ENCODE results near the gene WT1. TPM values are rescaled to one million over a fixed set of nuclear protein-coding genes. Genes with fewer than 3 reads are reported as not detected.

Gene WT1
- polyA plus RNA-seq, 1 donor: not detected

DNA sequence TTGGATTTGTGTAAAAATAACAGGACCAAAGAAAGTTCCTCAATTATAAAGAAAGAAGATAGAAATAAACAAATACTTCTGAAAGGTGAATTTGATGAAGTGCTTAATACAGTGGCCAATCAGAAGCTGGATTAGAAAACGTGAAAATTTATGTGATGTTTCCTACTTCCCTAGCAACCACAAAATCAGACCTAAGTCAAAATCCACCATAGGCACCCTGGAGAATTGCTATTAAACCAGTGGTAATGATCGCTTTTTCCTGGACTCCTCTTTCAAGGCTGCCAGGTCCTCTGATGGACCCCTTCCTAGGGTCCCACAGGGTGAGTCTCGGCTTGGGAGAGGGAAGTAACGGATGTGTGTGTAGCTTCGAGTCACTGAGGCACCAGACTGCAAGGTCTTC is 9.6 kb downstream of the WT1 start:
- DNase-seq (ENCODE audit: low read depth): no peak

DNA sequence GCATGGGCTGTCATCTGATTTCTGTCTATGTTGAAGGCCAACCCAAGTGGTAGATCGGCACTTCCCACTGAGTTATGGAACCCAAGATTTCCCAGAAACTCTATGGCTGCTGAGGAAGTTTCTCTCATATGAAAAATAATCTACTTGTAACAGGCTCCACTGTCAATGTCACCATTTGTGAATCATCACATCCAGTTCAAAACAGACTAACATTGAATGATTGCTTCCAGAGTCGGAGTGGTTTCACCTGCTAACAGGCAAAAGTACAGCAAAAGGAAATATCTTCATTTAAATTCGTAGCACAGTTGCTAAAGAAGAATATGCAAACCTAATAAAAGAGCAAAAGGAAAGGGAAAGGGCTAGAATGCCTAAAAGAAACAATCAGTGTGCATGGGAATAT is 12.8 kb downstream of the WT1 start:
- DNase-seq (ENCODE audit: low read depth): no peak

DNA sequence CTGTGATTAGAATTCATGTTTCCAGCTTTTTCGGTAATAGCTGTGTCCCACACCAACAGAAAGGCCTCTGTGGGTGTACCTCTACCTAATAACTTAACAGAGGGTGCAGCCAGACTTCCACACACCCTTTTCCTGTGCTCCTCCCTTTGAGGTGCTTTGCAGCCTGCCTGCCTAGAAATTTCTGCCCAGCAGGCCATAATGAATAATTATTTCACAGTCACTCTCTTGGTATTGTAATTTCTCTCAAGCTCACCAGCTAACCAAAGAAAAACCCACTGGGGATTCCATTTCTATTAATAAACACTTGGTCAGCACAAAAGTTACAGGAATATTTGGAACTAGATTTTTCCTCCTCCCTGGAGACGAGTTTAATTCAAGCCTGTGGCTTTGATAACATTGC is 13.3 kb downstream of the WT1 start:
- no peak for DNase-seq (ENCODE audit: low read depth)

DNA sequence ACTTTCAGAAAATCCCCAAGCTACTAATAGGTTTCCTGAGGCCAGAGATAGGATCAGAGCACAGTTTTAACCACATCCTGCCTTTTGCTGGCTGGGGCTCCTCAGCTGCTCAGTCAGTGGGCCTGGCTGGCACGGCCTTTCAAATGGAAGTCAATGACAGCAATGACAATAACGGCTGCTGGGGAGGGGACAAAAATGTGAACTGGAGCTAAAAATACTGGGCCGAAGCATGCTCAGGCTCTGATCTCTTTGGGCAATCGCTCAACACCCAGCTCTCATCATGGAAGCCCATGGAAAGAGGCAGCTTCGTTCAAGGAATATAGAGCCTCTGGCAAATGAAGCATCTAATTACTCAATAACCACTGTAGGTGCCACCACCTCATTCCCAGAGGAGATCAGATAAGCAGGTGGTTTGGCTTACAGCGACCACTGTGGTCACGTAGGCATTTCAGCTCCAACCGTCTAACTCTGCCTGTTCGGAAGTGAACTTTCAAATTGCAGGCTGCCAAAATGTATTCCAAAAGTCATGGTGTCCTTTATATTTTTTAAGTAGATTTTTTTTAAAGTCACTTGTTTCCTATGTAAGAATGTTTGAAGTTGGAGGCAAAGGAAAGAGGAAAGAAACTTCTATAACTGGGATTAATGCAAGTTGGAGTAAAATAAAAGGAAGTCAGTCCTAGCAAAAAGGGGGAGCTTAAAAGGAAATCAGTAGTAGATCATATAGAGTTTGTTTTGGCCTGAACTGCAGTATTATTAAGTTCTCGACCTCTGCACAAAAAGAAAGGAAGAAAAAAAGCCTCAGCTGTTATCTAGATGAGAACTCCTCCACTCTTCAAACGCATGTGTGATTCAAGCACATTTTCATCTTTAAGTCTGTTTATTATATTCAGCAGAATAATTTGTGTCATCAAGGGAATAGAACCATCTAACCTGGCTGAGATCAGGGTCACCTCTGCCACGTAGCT is 14.1 kb downstream of the WT1 start:
- no peak for DNase-seq (ENCODE audit: low read depth)

DNA sequence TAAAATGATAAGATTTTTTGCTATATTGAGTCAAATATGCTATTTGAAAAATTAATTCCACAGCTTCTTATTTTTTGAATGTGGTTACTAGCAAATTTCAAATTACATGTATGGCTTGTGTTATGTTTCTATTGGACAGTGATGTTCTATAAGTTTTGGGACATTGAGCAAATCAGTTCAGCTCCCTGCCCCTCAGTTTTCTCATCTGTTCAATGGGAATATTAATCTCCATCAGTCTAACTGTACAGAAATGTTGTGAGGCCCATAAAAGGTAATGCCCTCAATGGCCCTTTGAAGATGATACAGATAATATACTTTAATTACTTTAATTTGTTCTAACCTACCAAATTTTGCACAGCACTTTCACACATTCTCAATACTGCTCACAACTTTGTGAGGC is 15.2 kb downstream of the WT1 start:
- DNase-seq (ENCODE audit: low read depth): no peak

DNA sequence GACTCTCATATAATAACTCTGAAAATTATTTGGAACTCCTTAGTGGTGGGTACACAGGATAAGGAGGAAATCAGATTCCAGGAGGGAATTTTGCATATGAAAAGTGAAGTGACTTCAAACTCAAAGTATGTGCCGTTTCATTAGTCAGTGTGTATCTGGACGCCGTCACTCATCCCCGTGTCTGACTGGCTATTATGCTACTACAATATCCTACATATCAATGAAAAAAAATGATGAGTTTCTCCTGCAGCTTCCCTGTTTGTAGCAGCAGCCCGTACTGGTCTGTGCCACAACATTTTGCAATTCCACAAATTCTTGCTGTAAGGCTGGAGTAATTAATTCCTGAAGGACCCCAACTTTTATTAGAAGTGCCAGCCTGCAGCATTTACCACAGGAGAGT is 16.5 kb downstream of the WT1 start:
- DNase-seq (ENCODE audit: low read depth): no peak

DNA sequence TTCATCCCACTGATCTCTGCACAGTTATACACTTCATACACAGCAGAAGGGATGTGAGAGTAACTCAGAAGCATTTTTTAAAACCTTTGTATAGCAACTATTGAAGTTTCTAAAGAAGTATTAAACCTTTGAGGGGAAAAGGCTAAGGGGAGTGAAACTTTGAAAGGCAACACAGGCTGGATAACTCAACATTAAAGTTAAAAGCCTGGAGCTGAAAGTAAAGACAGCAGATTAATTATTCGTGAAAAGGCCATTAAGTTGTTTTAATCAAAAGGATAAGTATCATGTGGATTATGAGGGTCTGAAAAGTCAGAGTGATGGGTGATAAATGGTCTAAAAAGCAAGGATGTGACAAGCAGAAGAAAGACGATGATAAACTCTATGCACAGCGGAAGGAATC is 17.5 kb downstream of the WT1 start:
- DNase-seq (ENCODE audit: low read depth): no peak

DNA sequence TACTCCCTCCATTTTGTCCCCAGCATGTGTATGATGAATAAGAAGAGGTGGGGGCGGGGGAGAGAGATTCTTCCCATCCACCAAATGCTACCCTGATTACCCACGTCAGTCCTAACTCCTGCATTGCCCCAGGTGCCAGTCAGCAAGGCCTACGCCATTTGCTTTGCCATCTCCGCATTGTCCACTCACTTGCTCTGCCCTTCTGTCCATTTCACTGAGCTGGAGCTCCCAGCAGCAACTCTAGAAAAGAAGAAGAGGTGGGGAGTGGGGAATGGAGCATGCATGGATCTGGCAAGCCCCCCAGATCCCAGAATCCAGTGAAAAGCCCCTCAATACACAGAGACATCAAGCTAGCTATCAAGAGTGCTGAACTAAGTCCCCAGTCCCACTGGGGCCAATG is 19.0 kb downstream of the WT1 start:
- no peak for DNase-seq (ENCODE audit: low read depth)

DNA sequence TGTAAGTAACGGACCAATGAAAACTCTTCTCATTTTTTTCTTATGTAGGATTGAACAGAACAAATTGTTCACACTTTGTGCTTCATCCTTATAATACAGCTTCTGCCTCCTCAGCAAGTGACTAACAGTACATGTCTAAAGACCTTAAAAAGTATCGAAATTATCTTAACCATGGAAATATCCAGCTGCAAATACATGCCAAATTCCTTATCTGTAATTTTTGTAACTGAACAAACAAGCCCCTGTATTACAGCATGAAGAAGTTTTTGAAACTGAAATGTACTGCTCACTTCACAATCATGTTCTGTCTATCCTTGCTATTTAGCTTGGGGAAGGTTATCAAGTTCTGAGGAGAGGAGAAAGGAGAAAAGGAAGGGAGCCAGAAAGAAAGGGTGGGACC is 20.4 kb downstream of the WT1 start:
- no peak for DNase-seq (ENCODE audit: low read depth)

DNA sequence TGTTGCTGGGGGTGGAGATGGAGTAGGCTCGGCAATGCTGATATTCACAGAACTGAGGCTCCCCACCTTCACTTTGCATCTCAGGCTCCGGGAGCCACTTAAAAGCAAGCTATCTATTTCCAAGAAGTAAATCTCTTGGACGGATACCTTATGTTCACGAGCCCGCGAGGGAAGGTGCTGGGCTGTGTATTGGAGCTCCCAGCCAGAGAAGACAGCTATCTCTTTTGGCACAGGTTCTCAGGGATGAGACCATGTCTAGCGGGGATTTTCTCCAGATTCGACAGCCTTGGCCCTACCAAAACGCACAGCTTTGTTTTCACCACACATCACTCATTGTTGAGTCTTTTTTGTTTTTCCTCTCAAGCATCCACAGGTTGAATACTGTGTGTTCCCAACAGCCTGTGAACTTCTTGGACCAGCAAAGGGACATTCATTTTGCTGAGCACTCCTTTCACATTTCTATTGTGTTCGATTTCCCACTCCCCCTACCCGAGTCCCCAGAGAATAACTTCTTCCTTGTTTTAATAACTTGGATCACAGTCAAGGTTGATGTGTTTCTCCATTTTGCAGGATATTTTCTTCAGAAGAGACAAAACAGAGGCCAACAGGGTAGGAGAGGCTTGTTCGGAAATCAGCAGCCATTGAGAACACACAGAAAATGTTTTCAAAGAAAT is 23.3 kb downstream of the WT1 start:
- DNase-seq (ENCODE audit: low read depth): no peak

DNA sequence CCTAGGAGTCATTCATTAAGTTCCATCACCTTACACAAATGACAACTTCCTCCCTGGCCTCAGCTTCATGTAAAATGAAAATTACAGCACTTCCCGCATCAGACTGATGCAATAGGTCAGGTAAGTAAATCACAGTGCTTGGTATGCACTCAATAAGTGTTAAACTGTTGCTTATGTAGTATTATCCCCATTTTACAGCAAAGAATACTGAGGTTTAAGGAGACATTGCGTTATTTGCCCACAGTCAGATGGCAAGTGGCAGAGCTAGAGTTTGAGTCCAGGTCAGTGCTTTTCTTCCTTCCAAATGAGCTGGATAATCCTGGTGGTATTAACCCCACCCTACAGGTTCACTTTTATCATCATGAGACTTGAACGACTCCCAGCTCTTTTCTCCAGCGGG is 29.7 kb downstream of the WT1 start:
- DNase-seq (ENCODE audit: low read depth): no peak

DNA sequence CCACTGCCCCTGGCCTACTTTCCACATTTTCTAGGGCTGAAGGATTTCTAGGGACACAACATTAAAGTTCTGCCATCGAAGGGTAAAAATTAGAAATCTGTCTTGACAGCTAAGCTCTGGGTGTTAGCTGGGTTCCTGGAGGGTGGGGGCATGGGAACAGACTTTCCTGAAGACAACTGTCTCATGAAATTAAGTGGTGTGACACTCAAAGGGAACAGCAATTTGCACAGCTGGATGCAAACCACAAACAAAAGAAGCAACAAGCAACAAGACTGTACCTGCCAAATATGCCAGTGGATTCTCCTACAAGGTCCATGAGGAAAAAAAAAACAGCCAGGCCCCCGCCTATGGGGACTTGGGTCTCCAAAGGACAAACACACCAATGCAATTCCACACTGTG is 32.5 kb downstream of the WT1 start:
- DNase-seq (ENCODE audit: low read depth): no peak

DNA sequence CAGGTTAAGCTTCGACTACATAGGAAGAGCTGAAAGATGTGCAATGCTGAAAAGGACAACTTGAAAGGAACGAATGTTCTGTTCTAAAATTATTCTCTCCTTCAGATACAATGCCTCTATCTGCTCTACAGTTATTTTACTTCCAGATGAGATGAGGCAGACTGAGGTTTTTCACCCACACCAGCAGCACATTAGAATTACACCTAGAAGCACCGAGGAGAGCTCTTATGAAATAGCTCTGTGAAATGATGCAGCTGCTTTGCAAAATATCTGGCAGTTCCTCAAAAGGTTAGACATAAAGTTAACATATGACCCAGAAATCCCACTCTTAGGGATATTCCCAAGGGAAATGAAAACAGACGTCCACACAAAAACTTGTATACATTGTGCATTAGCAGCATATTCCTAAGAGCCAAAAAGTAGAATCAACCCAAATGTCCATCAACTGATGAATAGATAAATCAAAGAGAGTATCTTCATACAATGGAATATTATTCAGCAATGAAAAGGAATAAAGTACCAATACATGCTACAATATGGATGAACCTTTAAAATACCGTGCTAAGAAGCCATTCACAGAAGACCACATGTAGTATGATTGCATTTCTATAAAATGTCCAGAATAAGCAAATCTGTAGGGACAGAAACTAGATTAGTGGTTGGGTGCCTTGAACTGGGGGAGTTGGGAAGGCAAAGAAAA is 34.5 kb downstream of the WT1 start:
- DNase-seq (ENCODE audit: low read depth): no peak

DNA sequence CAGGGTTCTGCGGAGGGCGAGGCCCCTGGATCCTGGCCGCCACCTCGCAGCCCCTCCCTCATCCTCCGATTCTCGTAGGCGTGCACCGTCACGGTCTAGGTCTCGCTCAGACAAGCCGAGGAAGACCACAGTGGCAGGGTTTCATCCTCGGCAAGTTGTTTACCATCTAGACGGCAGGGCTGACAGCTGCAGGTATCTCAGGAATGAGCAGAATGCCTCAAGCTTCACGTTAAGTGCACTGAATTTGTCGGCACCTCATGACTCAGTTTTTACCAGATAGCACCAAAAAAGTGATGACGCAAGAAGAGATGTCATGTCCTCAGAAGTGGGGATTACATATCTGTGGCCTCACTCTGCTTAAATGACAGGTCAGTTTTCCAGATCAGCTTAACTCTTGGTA is 35.1 kb downstream of the WT1 start:
- DNase-seq (ENCODE audit: low read depth): no peak

DNA sequence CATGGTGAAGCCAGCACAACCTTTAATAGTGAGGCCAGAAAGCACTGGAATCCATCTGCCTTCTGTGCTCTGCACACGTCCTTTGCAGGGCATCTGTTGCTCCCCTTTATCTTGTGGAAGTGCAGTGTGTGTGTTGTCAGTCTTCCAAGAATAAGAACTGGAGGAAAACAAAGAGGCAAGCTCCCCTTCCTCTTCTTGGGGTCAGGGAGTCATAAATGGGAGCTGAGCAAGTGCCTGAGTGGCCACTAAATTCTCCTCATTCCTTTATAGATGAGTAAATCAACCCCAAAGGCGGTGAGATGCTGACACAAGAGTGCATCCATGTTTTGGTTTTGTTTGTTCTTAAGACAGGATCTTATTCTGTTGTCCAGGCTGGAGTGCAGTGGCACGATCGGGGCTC is 38.3 kb downstream of the WT1 start:
- no peak for DNase-seq (ENCODE audit: low read depth)

DNA sequence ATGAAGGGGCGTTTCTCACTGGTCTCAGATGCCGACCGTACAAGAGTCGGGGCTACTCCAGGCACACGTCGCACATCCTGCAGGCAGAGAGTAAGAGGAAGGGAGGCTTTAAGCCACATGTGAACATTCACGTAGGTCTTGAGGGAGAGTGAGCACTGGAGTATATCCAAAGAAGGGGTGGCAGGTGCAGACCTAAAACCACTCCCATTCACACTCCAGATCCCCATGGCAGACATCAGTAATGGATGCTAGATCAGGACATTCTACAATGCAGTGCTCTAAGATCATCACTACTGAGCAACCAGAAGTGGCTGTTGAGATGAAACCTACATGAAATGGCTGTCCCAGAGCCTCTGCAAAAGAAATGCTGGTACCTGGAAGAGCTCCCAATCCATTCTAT is 39.0 kb downstream of the WT1 start:
- no peak for DNase-seq (ENCODE audit: low read depth)

DNA sequence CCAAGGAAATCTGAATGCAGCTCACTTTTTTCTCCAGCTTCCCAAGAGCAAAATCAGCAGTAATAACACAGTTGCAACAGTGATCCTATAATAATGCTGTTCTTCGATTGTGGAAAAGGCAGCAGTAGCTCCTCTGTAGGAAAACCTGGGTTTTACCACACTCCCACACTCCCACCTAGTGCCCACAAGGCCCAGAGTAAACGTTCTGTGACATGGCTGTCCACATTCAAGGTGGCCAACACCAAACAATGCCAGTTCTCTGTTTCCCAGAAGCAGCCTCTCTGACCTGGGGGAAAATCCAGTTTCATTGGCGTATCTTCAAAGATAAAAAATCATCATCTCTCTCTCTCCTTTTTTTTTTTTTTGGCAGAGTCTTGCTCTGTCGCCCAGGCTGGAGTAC is 40.2 kb downstream of the WT1 start:
- DNase-seq (ENCODE audit: low read depth): no peak

DNA sequence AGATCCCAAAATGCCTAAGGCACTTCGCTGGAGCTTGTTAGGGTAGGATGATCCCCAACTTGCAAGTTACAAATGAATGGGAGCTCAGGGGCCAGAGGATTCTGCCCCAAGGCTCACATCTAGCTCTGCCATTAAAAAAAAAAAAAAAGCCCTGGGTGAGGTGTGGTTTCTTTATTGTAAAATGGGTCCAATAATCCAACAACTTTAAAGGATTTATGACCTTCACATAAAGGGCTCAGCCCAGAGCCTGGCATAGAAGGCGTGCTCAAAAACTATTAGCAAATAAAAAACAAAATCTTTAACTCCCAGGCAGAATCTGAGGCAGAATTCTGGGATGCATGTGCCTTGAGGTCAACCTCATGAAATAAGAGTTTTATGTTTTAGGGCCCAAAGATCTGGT is 42.5 kb downstream of the WT1 start:
- no peak for DNase-seq (ENCODE audit: low read depth)

DNA sequence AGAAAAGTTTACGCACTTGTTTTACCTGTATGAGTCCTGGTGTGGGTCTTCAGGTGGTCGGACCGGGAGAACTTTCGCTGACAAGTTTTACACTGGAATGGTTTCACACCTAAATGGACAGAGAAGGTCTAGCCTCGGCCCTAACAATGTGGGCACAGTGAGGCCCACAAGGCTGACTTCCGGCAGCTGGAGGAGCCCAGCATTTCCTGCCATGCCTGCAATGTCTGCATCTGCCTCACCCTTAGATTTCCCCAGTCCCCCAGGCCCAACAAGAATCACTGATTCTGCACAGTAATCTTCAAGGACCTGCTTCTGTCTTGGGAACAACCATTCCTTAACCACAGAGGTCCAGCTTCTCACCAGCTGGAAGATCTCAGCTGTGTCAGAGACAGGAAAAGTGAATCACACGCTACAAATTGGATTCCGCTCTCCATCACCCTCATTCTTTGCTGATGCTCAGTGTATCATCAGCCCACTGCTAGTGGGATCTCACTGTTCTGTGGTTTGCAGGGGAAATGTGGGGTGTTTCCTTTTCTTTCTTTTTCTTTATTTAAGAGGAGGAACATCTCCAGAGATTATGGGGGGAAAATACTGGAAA is 43.3 kb downstream of the WT1 start:
- DNase-seq (ENCODE audit: low read depth): no peak

DNA sequence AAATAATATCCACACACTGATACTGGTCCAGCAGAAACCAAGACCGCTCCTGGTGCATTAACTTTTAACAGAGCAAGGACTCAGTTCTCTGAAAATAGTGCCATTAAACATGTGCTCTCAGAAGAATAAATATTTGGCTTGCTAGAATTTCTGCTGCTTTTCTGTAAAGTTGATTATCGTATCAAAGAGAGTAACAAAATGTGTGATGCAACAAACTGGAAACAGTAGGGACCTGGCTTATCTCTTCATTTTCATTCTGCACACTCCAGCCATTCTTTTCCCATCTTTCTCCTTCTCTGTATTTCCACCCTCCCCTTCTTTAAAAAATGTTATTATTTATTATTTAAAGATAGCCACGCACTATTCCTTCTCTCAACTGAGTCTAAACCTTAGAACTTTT is 43.9 kb downstream of the WT1 start:
- DNase-seq (ENCODE audit: low read depth): no peak

DNA sequence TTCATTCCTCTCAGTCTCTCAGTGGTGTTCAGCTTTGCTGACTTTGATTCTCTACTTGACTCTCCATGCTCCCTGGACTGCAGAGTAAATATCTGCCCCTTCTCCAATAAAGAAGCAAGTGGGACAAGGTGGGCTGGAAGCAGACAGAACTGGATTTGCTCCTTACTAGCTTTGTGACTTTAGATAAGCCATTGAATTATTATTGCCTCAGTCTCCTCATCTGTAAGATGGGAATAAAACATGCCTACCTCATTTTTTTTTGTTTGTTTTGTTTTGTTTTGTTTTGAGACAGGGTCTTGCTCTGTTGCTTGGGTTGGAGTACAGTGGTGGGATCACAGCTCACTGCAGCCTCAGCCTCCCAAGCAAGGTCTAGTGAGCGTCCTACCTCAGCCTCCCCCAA is 44.6 kb downstream of the WT1 start:
- DNase-seq (ENCODE audit: low read depth): no peak
